CD14-positive monocyte (primary cell): ENCODE data around the gene GRM8. TPM values are rescaled to one million over a fixed set of nuclear protein-coding genes. Genes with fewer than 3 reads are reported as not detected.

Source experiments
- DNase-seq, 3 donors: peaks; one replicate each; pipeline ENCODE4 v3.0.0-alpha.2; 2011 to 2022
- H2AFZ ChIP-seq: 2 replicates; pipeline ENCODE4 v1.6.0; 2012; ENCODE audit warnings: mild to moderate bottlenecking, low read depth, low read length, inconsistent platforms; ENCODE audit not compliant: insufficient read depth, poor library complexity, severe bottlenecking
- H3K27ac ChIP-seq, 2 donors: 1 replicate in 1 of 2; 2 replicates in 1 of 2; pipeline ENCODE4 v1.5.1; 2012 to 2013; ENCODE audit warnings: low read length in 2 of 2, control low read depth in 1 of 2, inconsistent platforms in 1 of 2, low read depth in 1 of 2, mild to moderate bottlenecking in 1 of 2
- H3K27me3 ChIP-seq, 2 donors: one replicate each; pipeline versions ENCODE4 v1.6.0 to v1.6.1; 2011 to 2013; ENCODE audit warnings: low read length in 2 of 2; ENCODE audit not compliant: control insufficient read depth in 2 of 2, insufficient read depth in 2 of 2
- H3K36me3 ChIP-seq, 2 donors: replicated peaks in 1 of 2; 1 replicate in 1 of 2; 2 replicates in 1 of 2; pipeline versions ENCODE4 v1.5.1 to v1.6.1; 2012 to 2013; ENCODE audit warnings: low read length in 2 of 2, control low read depth in 1 of 2, inconsistent platforms in 1 of 2, mild to moderate bottlenecking in 1 of 2; ENCODE audit not compliant: insufficient read depth in 2 of 2, control insufficient read depth in 1 of 2
- H3K4me1 ChIP-seq, 2 donors: 1 replicate in 1 of 2; 2 replicates in 1 of 2; pipeline versions ENCODE4 v1.5.1 to v1.6.1; 2012 to 2013; ENCODE audit warnings: low read length in 2 of 2, control low read depth in 1 of 2, inconsistent platforms in 1 of 2, mild to moderate bottlenecking in 1 of 2, moderate library complexity in 1 of 2; ENCODE audit not compliant: insufficient read depth in 2 of 2, control insufficient read depth in 1 of 2
- H3K4me2 ChIP-seq: replicated peaks from 2 replicates; pipeline ENCODE3; 2012; ENCODE audit warnings: low read length, moderate library complexity, mild to moderate bottlenecking; ENCODE audit not compliant: poor library complexity, severe bottlenecking; ENCODE audit errors: extremely low read depth
- H3K4me3 ChIP-seq, 3 experiments: fragments of 200-600 bp in 1 of 3; sonication (generic) in 1 of 3; replicated peaks in 1 of 3; 1 replicate in 2 of 3; 2 replicates in 1 of 3; pipeline ENCODE4 v1.5.1; 2011 to 2013; ENCODE audit warnings: low read length in 3 of 3, mild to moderate bottlenecking in 3 of 3, control low read depth in 2 of 3, low read depth in 2 of 3, inconsistent platforms in 1 of 3, moderate library complexity in 1 of 3
- H3K79me2 ChIP-seq: 2 replicates; pipeline ENCODE4 v1.6.0; 2012; ENCODE audit warnings: mild to moderate bottlenecking, control low read depth, inconsistent platforms, low read length, moderate library complexity; ENCODE audit not compliant: insufficient read depth
- H3K9ac ChIP-seq: 2 replicates; pipeline ENCODE4 v1.6.0; 2017; ENCODE audit warnings: low read length, mild to moderate bottlenecking; ENCODE audit not compliant: insufficient read depth, poor library complexity, severe bottlenecking
- H3K9me3 ChIP-seq, 2 donors: replicated peaks in 1 of 2; 1 replicate in 1 of 2; 2 replicates in 1 of 2; pipeline versions ENCODE4 v1.5.1 to v1.6.1; 2012 to 2013; ENCODE audit warnings: low read length in 2 of 2, control low read depth in 1 of 2; ENCODE audit not compliant: control insufficient read depth in 1 of 2, insufficient read depth in 1 of 2
- H4K20me1 ChIP-seq: 2 replicates; pipeline ENCODE4 v1.6.0; 2012; ENCODE audit warnings: mild to moderate bottlenecking, low read length, control low read depth, moderate library complexity; ENCODE audit not compliant: insufficient read depth
- H3K27ac Mint-ChIP-seq, 7 donors: one replicate each; pipeline ENCODE4 v1.8.0; 2020; ENCODE audit warnings: mild to moderate bottlenecking in 7 of 7, mixed read lengths in 7 of 7, moderate library complexity in 6 of 7, inconsistent platforms in 2 of 7
- H3K27me3 Mint-ChIP-seq, 3 donors: one replicate each; pipeline ENCODE4 v1.8.0; 2021 to 2022; ENCODE audit warnings: low read depth in 3 of 3, mild to moderate bottlenecking in 3 of 3, mixed read lengths in 3 of 3, moderate library complexity in 3 of 3, inconsistent platforms in 1 of 3
- H3K36me3 Mint-ChIP-seq, 2 donors: one replicate each; pipeline ENCODE4 v1.8.0; 2020; ENCODE audit warnings: mixed read lengths in 2 of 2, inconsistent platforms in 1 of 2, mild to moderate bottlenecking in 1 of 2
- H3K4me1 Mint-ChIP-seq: one replicate; pipeline ENCODE4 v1.8.0; 2020; ENCODE audit warnings: mild to moderate bottlenecking, mixed read lengths
- H3K4me3 Mint-ChIP-seq, 2 donors: one replicate each; pipeline ENCODE4 v1.8.0; 2020; ENCODE audit warnings: mild to moderate bottlenecking in 2 of 2, mixed read lengths in 2 of 2, moderate library complexity in 1 of 2
- H3K9me3 Mint-ChIP-seq, 7 donors: one replicate each; pipeline ENCODE4 v1.8.0; 2020 to 2022; ENCODE audit warnings: mixed read lengths in 7 of 7, mild to moderate bottlenecking in 6 of 7, moderate library complexity in 6 of 7, inconsistent platforms in 2 of 7
- CTCF ChIP-seq: fragments of 200-600 bp; IDR thresholded peaks from one replicate; pipeline ENCODE4 v1.8.0; 2022; ENCODE audit warnings: antibody characterized with exemption, mild to moderate bottlenecking
- WGBS: methylation state at CpG from one replicate; pipeline ENCODE4 v1.1.5; 2013; ENCODE audit warnings: missing lambda C conversion rate; ENCODE audit not compliant: insufficient coverage; 5-methylcytosine and 5-hydroxymethylcytosine counted together
- intact Hi-C, 2 donors: fragments of 100-400 bp; cut with micrococcal nuclease; formaldehyde crosslinking; loops; one replicate each; pipeline versions ENCODE4 v1.15.0 to v1.15.1; 2023
- polyA plus RNA-seq, 3 donors: library from polyadenylated mRNA; depleted of rRNA in 1 of 3; unstranded in 2 of 3; stranded (reverse) in 1 of 3; fragments of 300-500 nt in 2 of 3; fragments of >200 nt in 1 of 3; fragmentation: Illumina TruSeq in 2 of 3; gene quantifications; 1 replicate in 2 of 3; 2 replicates in 1 of 3; pipeline ENCODE4 v1.2.3, GENCODE V29; 2012 to 2021

GRM8 gene
- polyA plus RNA-seq, 3 donors, result not detected

GRCh38 chr7:127230192-127230925, 22.4 kb downstream of the GRM8 start:
- no peaks in the 10 kb centered on the region for H3K36me3 Mint-ChIP-seq
- Histone ChIP-seq H3K79me2 (no peaks in the 10 kb centered on the region), H3K27ac (no peak overlapping the region), H4K20me1 (no peaks in the 10 kb centered on the region), H3K27me3 (peaks cover 15% of the 10 kb centered on the region in 2 donors), H2AFZ (no peak overlapping the region), H3K4me1 (no peaks in the 10 kb centered on the region), H3K4me2 (no peak overlapping the region), H3K4me3 (no peak overlapping the region), H3K9ac (no peak overlapping the region), H3K9me3 (no peaks in the 10 kb centered on the region), H3K36me3 (no peaks in the 10 kb centered on the region)
- intact Hi-C loops, result no loop called here
- no peak overlapping the region for H3K4me3 Mint-ChIP-seq
- no peak overlapping the region for H3K27ac Mint-ChIP-seq
- no CpG with 5 or more reads among the region's 3 CpGs for WGBS
- no peak for TF ChIP-seq CTCF
- peaks cover 0 to 2% (median 0%) of the 10 kb centered on the region in 7 donors for H3K9me3 Mint-ChIP-seq
- H3K27me3 Mint-ChIP-seq, result peaks cover 0 to 20% (median 4%) of the 10 kb centered on the region in 3 donors
- no peaks in the 10 kb centered on the region for H3K4me1 Mint-ChIP-seq
- DNase-seq, result no peak

- no peaks in the 10 kb centered on the region for H4K20me1 ChIP-seq
- H3K9ac ChIP-seq, result no peak overlapping the region
- no peak overlapping the region for H3K27ac ChIP-seq
- H3K36me3 ChIP-seq, result no peaks in the 10 kb centered on the region
- Mint-ChIP-seq H3K4me1 (no peaks in the 10 kb centered on the region), H3K36me3 (no peaks in the 10 kb centered on the region), H3K27me3 (peaks cover 0 to 22% (median 6%) of the 10 kb centered on the region in 3 donors), H3K27ac (no peak overlapping the region), H3K4me3 (no peak overlapping the region), H3K9me3 (peaks cover 0 to 4% (median 0%) of the 10 kb centered on the region in 7 donors)
- no peaks in the 10 kb centered on the region for H3K4me1 ChIP-seq
- H3K27me3 ChIP-seq, result peaks cover 12 to 15% of the 10 kb centered on the region in 2 donors
- intact Hi-C loops, result no loop called here
- no peaks in the 10 kb centered on the region for H3K9me3 ChIP-seq
- no peak for TF ChIP-seq CTCF
- 33% methylated on average over 3 of the region's 10 CpGs for WGBS
- H3K4me2 ChIP-seq, result no peak overlapping the region
- no peaks in the 10 kb centered on the region for H3K79me2 ChIP-seq
- no peak overlapping the region for H2AFZ ChIP-seq
- no peak for DNase-seq
- H3K4me3 ChIP-seq, result no peak overlapping the region
Observed at GRCh38 chr7:127226685-127227374, 25.9 kb downstream of the GRM8 start.
